NCI-H2227 treated with DMSO at 0.1 percent for 48 hours (cell line): ENCODE data around the gene CLASP1.
A peak's percentile ranks its signal among the peaks of the same experiment; 100 is the strongest.

ENCODE experiments used
- DNase-seq: peaks from one replicate; lab custom pipeline; 2025; lab: John Stamatoyannopoulos, UW

The CLASP1 gene

DNA sequence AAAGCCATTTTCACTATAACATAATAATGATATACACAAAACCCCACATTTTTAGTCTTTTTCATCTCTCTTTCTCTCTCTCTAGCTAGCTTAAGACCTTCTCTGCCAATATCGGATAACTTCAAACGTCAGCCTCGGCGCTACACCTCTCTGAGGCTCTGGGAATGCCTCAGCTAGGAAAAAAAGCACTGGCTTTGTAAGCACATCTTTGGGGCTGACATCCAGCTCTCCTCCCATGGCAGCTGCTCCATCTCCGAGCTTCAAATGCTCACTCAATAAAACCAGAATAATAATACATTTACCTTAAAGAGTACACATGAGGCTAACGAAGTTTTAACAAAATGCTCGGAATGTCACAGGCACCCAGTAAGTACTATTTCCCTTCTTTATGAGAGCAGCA is 107.8 kb downstream of the CLASP1 start:
- DNase-seq: no peak

GRCh38 chr2:121539750-121540469 is 109.4 kb downstream of the CLASP1 start:
- no peak for DNase-seq

DNA sequence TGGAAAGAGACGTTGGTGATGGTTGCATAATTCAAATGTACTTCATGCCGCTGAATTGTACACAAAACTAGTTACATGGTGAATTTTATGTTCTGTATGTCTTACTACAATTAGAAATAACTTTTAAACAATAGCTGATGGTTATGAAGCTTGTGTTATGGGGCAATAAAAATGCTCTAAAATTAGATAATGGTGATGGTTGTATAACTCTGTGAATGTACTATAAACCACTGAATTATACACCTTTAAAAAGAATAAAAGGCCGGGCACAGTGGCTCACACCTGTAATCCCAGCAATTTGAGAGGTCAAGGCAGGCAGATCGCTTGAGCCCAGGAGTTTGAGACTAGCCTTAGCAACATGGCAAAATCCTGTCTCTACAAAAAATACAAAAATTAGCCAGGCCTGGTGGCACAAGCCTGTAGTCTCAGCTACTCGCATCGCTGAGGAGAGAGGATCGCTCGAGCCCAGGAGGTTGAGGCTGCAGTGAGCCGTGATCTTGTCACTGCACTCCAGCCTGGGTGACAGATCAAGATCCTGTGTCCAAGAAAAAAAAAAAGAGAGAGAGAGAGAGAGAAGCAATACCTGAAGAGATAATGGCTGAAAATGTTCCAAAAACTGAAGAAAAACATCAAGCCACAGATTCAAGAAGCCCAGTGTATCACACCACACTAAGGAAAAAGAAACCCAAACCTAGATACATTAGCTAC is 112.3 kb downstream of the CLASP1 start:
- DNase-seq: no peak

- no peak for DNase-seq
Measured at GRCh38 chr2:121536347-121536746, 112.9 kb downstream of the CLASP1 start.

- DNase-seq: no peak
Measured at GRCh38 chr2:121534007-121534406, 115.3 kb downstream of the CLASP1 start.

- peak; percentile 29 for DNase-seq
Measured at GRCh38 chr2:121532894-121533293, 116.4 kb downstream of the CLASP1 start.

DNA sequence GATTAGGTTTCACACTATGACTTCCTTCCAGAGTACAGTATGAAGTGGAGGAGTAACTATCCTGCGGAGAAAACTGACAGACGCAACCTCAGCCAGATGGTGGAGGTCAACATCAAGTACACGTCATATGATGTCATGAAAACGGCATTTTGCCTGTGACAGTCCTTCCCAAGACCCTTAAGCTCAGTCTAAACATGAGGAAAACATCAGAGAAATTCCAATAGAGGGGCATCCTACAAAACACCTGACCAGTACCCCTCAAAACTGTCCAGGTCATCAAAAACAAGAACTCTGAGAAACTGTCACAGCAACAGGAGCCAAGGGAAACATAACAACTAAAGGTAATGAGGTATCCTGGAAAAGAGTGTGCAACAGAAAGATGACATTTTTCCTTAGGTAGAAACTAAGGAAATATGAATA is 116.9 kb downstream of the CLASP1 start:
- peak; percentile 35 for DNase-seq

DNA sequence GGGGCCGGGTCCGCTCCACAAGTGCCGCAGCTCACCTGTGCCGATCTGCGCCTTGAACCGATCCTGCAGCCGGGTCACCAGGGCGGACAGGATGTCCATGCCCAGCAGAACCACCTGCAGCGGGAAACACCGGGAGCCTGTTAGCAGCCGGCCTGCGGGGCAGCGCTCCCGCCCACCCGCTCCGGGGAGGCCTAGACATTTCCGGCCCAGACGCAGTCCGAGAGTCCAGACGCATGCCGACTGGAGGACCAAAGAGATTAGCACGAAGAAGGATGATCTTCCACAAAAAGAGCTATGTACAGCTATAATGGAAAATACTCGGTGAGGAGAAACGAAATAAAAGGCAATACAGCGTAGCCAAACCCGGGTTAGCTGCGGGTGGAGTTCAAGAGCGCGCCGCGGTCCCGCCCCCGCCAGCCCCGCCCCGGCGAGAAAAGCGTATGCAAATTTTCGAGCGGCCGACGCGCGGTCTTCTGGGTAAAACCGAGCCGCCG is 119.0 kb downstream of the CLASP1 start:
- peak; percentile 92 for DNase-seq

- peak; percentile 85 for DNase-seq
Measured at GRCh38 chr2:121529439-121530211, 119.6 kb downstream of the CLASP1 start.

- no peak for DNase-seq
Measured at GRCh38 chr2:121527009-121527682, 122.1 kb downstream of the CLASP1 start.

DNA sequence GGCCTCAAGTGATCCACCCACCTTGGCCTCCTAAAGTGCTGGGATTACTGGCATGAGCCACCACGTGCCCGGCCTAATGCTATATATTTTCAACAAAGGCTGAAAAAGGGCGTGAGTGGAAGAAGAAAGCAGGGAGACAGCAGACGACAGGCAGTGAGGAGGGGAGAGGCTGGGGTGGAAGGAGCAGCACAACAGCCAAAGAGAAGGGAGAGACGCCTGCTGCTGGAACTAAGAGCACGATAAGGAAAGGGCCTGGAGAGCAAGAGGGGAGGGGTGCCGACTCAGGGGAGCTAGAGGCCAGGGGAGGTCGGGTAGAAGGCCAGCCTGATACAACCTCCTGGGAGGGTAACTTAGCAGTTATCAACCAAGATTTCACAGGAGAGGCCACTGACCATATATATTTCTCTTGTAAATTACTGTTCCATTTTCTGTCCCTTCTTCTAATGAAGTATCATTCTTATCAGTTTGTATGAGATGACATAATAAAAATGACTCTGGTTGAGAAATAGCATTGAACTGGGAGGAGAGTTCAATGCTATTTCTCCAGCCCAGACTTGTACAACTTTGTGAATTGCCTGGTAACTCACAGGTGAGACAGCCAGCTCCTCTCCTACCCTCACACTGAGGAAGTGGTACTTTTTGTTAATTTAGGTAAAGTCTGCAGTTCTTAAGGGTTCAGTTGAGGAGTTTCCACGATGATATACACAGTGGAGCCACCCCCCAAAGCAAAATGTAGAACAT is 124.4 kb downstream of the CLASP1 start:
- no peak for DNase-seq

GRCh38 chr2:121521359-121521758 is 127.9 kb downstream of the CLASP1 start:
- no peak for DNase-seq

DNA sequence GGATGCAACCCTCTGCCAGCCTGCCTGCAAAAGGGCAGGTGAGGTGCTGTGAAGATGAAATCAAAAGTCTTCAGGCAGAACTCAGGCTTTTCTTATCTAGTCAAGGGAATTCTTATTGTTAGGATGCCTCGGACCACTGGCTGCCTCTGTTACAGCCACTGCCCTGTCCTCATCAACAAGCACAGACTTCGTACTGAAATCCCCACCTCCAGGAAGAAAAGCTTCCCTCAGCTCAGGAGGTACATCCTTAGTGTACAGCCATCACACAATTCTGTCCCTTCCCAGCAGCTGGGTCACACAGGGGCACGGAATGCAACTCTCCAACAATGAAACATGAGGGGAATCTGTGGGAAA is 128.6 kb downstream of the CLASP1 start:
- DNase-seq: no peak

DNA sequence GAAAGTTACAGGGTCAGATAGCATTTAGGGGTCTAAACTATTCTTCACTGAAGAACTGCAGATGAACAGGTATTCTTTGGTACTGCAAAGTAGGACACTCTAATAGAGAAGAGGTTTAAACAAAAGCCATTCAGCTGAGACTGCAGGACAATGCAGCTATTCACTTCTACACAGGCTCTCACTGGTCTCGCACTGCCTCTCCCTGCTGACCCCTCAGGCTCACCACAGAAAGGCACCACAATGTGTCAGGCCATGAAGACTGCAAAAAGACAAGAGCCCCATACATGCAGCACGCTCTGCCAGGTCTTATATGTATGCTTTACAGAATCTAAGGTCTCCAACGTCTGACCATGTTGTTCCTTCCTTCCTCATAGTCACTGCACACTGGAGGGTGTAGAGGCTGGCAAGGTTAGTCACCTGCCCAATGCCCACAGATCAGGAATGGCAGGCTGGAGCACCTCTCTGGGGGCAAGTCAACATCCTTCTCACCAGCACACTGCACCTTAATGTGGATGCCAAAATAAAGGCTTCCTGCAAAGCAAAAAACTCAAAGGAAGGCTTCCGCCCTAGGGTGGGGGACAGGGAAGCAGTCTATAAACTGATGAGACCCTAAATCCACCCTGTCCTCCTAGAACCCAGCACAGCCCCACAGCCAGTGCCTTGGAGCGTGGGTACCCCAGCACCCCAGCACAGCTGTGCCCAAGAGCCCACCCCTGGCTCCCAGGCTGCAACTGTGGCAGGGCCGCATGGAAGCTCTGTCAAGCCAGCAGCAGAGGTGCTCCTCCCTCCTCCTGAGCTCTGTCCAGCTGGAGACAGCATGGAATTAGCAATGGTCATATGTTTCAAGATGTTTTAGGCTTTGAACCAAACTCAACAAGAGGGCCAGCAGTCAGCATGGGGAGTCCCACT is 129.3 kb downstream of the CLASP1 start:
- no peak for DNase-seq

- no peak for DNase-seq
Measured at GRCh38 chr2:121519153-121519552, 130.1 kb downstream of the CLASP1 start.

- no peak for DNase-seq
Measured at GRCh38 chr2:121513597-121514333, 135.5 kb downstream of the CLASP1 start.

DNA sequence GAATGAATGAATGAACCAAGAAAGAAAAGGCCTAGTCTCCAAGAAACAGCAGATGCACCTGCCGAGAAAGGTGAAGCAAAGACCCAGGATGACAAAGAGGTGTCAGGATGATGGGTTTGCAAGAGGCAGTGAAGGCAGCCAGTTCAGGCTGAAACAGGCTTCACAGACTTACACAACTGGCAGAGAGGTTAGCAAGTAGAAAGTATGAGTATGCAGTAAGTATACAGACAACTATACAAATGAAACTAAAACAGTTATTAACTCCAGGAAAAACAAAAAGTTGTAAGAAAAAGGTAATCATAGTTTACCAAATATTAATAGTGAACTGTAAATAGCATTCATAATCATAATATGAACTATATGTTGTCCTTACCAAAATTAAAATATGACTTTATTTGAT is 138.4 kb downstream of the CLASP1 start:
- no peak for DNase-seq

DNA sequence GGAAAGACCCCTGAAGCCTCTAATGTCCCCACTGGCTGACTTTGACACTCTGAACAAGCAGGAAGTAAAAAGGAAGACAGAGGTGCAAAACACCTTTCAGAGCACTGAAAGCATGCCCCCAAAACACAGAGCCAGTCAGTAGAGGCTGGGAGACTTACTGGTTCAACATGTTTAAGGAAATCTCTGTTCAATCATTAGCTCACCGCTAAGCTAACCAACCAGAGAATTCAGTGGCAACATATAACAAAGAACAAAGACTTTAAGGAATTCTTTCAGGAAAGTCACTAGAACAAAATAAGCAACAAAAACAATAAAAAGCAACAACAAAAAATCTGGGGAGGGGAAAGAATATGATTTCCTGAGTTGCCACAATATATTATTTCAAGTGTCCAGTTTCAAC is 142.6 kb downstream of the CLASP1 start:
- no peak for DNase-seq

GRCh38 chr2:121505986-121506586 is 143.2 kb downstream of the CLASP1 start:
- DNase-seq: no peak
